GM19023 (cell line): ENCODE data around the gene DIS3L2.
"Not testable (repeated sequence)": the region's sequence is repeated elsewhere in the genome, so short reads cannot be mapped to it uniquely, and the experiment has no call there.

ENCODE experiments used
- ATAC-seq: cut with Tn5 transposase; IDR thresholded peaks from one replicate; pipeline ENCODE4 v1.9.1; 2021; ENCODE audit warnings: mild to moderate bottlenecking, moderate library complexity; ENCODE audit not compliant: unreplicated experiment

The DIS3L2 gene

GRCh38 chr2:232288489-232289030 is 327.0 kb downstream of the DIS3L2 start:
- no peak for ATAC-seq

GRCh38 chr2:232290668-232291067 is 329.2 kb downstream of the DIS3L2 start:
- ATAC-seq, result no peak

- ATAC-seq, result no peak
Observed at GRCh38 chr2:232291343-232291742, 329.8 kb downstream of the DIS3L2 start.

GRCh38 chr2:232292395-232293154 is 331.1 kb downstream of the DIS3L2 start:
- no peak for ATAC-seq

- ATAC-seq, result no peak
Observed at GRCh38 chr2:232293191-232293590, 331.7 kb downstream of the DIS3L2 start.

- ATAC-seq, result no peak
Observed at GRCh38 chr2:232295971-232296370, 334.5 kb downstream of the DIS3L2 start.

- ATAC-seq, result no peak
Observed at GRCh38 chr2:232296776-232297525, 335.4 kb downstream of the DIS3L2 start.

GRCh38 chr2:232299084-232299483 is 337.6 kb downstream of the DIS3L2 start:
- no peak for ATAC-seq

- no peak for ATAC-seq
Observed at GRCh38 chr2:232299927-232300674, 338.6 kb downstream of the DIS3L2 start.

GRCh38 chr2:232300894-232301387 is 339.4 kb downstream of the DIS3L2 start:
- no peak for ATAC-seq

GRCh38 chr2:232304236-232304635 is 342.7 kb downstream of the DIS3L2 start:
- no peak for ATAC-seq

- no peak for ATAC-seq
Observed at GRCh38 chr2:232306741-232307305, 345.3 kb downstream of the DIS3L2 start.

- ATAC-seq, result no peak
Observed at GRCh38 chr2:232307854-232308253, 346.3 kb downstream of the DIS3L2 start.

- no peak for ATAC-seq
Observed at GRCh38 chr2:232308986-232309385, 347.5 kb downstream of the DIS3L2 start.

GRCh38 chr2:232309592-232309991 is 348.1 kb downstream of the DIS3L2 start:
- no peak for ATAC-seq

- no peak for ATAC-seq
Observed at GRCh38 chr2:232310121-232310520, 348.6 kb downstream of the DIS3L2 start.

- ATAC-seq, result no peak
Observed at GRCh38 chr2:232310696-232311095, 349.2 kb downstream of the DIS3L2 start.

GRCh38 chr2:232313645-232314044 is 352.1 kb downstream of the DIS3L2 start:
- not testable (repeated sequence) for ATAC-seq

- ATAC-seq, result peak; percentile 93
Observed at GRCh38 chr2:232315049-232315922, 353.8 kb downstream of the DIS3L2 start.

- ATAC-seq, result no peak
Observed at GRCh38 chr2:232315923-232316299, 354.4 kb downstream of the DIS3L2 start.
